Measurements from ENCODE around the gene AOC3. TPM values are rescaled to one million over a fixed set of nuclear protein-coding genes. Genes with fewer than 3 reads are reported as not detected.

AOC3 gene
- total and polyA plus RNA-seq, 2 donors (not counting 3 experiments of a cell fraction or from before 2014, with no cell fraction given), result 0.11 to 0.27 TPM

DNA sequence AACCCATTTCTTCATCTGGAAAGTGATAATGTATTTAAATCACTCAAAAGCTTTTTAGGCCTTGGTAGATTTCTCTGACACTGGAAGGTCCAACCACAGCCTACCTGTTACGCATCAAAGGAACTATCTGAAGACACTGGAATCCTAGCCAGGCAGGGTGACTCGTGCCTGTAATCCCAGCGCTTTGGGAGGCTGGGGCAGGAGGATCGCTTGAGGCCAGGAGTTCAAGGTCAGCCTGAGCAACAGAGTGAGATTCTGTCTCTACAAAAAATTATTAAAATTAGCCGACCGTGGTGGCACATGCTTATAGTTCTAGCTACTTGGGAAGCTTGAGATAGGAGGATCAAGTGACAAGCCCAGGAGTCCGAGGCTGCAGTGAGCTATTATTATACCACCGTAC is 31.2 kb downstream of the AOC3 start:
- CTCF ChIA-PET, result interaction anchor here (1.3 kb wide), 2 partner anchors 31 to 39 kb away, joined by 3 read pairs; no protein-coding TSS in a partner anchor
- dilution Hi-C loops (cut with MboI; ENCODE audit: extremely low pct_ligation_motif_present, low sequenced_read_pairs) (no loop called here), intact Hi-C loops (cut with micrococcal nuclease) (loop anchor here (5.0 kb wide), 1 partner anchor 55 kb away; no protein-coding TSS in a partner anchor)
- H3K27ac ChIP-seq (ENCODE audit: insufficient read depth, low read depth, low read length), result no peak overlapping the region
- FAIRE-seq (no peak), DNase-seq (ENCODE audit: low read depth, low spot score) (no peak)
- no peaks in the 10 kb centered on the region for H3K79me2 ChIP-seq (ENCODE audit: control insufficient read depth, insufficient read depth, low read length)
- POLR2A ChIA-PET, result no interaction called here
- no peak overlapping the region for H2AFZ ChIP-seq (ENCODE audit: low read depth, low read length)
- BruUV-seq (replicated peaks), result no TSS peak
- no peaks in the 10 kb centered on the region for H3K36me3 ChIP-seq (ENCODE audit: control insufficient read depth in 2 of 2, extremely low read depth in 1 of 2, insufficient read depth in 2 of 2, low read length in 2 of 2)
- H3K9me1 ChIP-seq (replicated peaks; ENCODE audit: control insufficient read depth, extremely low read depth, insufficient read depth, low read length), result no peaks in the 10 kb centered on the region
- TF ChIP-seq POLR2A (IDR thresholded peaks at IDR 0.05; ENCODE audit: low read depth, low read length) (no peak), POLR2AphosphoS5 (IDR thresholded peaks at IDR 0.05; ENCODE audit: insufficient read depth, low read depth, low read length) (no peak), EZH2 (IDR thresholded peaks at IDR 0.05; ENCODE audit: borderline replicate concordance, low read depth, low read length, severe bottlenecking) (no peak), FOS (IDR thresholded peaks at IDR 0.05; ENCODE audit: borderline replicate concordance, insufficient read depth, low read length) (no peak), GATA2 (IDR thresholded peaks at IDR 0.05; ENCODE audit: insufficient read depth, insufficient read length, low read depth, low read length) (no peak), JUN (IDR thresholded peaks at IDR 0.05; ENCODE audit: borderline replicate concordance, insufficient read depth, insufficient read length, low read depth) (no peak), MYC (IDR thresholded peaks at IDR 0.05; ENCODE audit: low read depth, low read length) (no peak)
- TF ChIP-seq, protein P1, sequence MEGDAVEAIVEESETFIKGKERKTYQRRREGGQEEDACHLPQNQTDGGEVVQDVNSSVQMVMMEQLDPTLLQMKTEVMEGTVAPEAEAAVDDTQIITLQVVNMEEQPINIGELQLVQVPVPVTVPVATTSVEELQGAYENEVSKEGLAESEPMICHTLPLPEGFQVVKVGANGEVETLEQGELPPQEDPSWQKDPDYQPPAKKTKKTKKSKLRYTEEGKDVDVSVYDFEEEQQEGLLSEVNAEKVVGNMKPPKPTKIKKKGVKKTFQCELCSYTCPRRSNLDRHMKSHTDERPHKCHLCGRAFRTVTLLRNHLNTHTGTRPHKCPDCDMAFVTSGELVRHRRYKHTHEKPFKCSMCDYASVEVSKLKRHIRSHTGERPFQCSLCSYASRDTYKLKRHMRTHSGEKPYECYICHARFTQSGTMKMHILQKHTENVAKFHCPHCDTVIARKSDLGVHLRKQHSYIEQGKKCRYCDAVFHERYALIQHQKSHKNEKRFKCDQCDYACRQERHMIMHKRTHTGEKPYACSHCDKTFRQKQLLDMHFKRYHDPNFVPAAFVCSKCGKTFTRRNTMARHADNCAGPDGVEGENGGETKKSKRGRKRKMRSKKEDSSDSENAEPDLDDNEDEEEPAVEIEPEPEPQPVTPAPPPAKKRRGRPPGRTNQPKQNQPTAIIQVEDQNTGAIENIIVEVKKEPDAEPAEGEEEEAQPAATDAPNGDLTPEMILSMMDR (IDR thresholded peaks at IDR 0.05; ENCODE audit: extremely low read depth in 1 of 2, insufficient read depth in 1 of 2, low read depth in 1 of 2, low read length in 2 of 2), result no peak
- TF ChIP-seq, protein P2, sequence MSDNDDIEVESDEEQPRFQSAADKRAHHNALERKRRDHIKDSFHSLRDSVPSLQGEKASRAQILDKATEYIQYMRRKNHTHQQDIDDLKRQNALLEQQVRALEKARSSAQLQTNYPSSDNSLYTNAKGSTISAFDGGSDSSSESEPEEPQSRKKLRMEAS (IDR thresholded peaks at IDR 0.05; ENCODE audit: insufficient read depth, insufficient read length), result no peak
- peaks cover 5 to 6% of the 10 kb centered on the region in 2 experiments for H3K27me3 ChIP-seq (ENCODE audit: control insufficient read depth in 2 of 2, insufficient read depth in 2 of 2, low read length in 2 of 2)
- H3K4me1 ChIP-seq (ENCODE audit: control insufficient read depth, extremely low read depth, insufficient read depth, low read length), result no peaks in the 10 kb centered on the region
- H3K9me3 ChIP-seq (replicated peaks; ENCODE audit: control insufficient read depth, insufficient read depth, low read length), result no peaks in the 10 kb centered on the region
- H4K20me1 ChIP-seq (replicated peaks; ENCODE audit: control insufficient read depth, extremely low read depth, insufficient read depth, low read length), result no peaks in the 10 kb centered on the region
- H3K9ac ChIP-seq (replicated peaks; ENCODE audit: extremely low read depth, insufficient read depth, low read length), result no peak overlapping the region
- H3K4me2 ChIP-seq (ENCODE audit: insufficient read depth, low read length), result no peak overlapping the region
- no peak overlapping the region for H3K4me3 ChIP-seq (replicated peaks in 1 of 3; ENCODE audit: insufficient read depth in 1 of 3, low read depth in 1 of 3, low read length in 3 of 3)

All from endothelial cell of umbilical vein (primary cell).